ENCODE data around the gene INPP5A. TPM values are rescaled to one million over a fixed set of nuclear protein-coding genes. Genes with fewer than 3 reads are reported as not detected.

Gene INPP5A
- total and polyA plus RNA-seq, 2 donors (not counting 1 experiment from before 2014, with no cell fraction given), result 9.3 to 87.8 TPM

GRCh38 chr10:132774181-132774901 is 236.8 kb downstream of the INPP5A start:
- TF ChIP-seq EZH2 (IDR thresholded peaks at IDR 0.05; ENCODE audit: borderline replicate concordance, insufficient read depth, low read depth, low read length, poor library complexity, severe bottlenecking), result no peak
- TF ChIP-seq, protein P1, sequence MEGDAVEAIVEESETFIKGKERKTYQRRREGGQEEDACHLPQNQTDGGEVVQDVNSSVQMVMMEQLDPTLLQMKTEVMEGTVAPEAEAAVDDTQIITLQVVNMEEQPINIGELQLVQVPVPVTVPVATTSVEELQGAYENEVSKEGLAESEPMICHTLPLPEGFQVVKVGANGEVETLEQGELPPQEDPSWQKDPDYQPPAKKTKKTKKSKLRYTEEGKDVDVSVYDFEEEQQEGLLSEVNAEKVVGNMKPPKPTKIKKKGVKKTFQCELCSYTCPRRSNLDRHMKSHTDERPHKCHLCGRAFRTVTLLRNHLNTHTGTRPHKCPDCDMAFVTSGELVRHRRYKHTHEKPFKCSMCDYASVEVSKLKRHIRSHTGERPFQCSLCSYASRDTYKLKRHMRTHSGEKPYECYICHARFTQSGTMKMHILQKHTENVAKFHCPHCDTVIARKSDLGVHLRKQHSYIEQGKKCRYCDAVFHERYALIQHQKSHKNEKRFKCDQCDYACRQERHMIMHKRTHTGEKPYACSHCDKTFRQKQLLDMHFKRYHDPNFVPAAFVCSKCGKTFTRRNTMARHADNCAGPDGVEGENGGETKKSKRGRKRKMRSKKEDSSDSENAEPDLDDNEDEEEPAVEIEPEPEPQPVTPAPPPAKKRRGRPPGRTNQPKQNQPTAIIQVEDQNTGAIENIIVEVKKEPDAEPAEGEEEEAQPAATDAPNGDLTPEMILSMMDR (IDR thresholded peaks at IDR 0.05), result no peak
- Histone ChIP-seq H3K9me3 (ENCODE audit: control extremely low read depth in 1 of 3, control insufficient read depth in 2 of 3, insufficient read depth in 1 of 3, low read length in 2 of 3) (peaks cover 0 to 28% (median 0%) of the 10 kb centered on the region in 3 donors), H3K9ac (ENCODE audit: low read length) (no peak overlapping the region), H4K20me1 (ENCODE audit: control insufficient read depth, insufficient read depth, low read length, poor library complexity, severe bottlenecking) (peaks cover 36% of the 10 kb centered on the region), H3K4me3 (ENCODE audit: control extremely low read depth in 1 of 5, extremely low read depth in 1 of 5, insufficient read depth in 1 of 5, low read depth in 2 of 5, low read length in 4 of 5) (no peak overlapping the region), H3K4me1 (ENCODE audit: control insufficient read depth in 2 of 2, insufficient read depth in 2 of 2, low read length in 2 of 2) (no peaks in the 10 kb centered on the region), H3K36me3 (replicated peaks in 1 of 2; ENCODE audit: control extremely low read depth in 1 of 2, control insufficient read depth in 1 of 2, extremely low read depth in 1 of 2, insufficient read depth in 2 of 2, low read length in 1 of 2) (peaks cover 0 to 39% of the 10 kb centered on the region in 2 experiments), H3K27me3 (replicated peaks in 1 of 4; ENCODE audit: control extremely low read depth in 1 of 4, control insufficient read depth in 3 of 4, insufficient read depth in 4 of 4, low read length in 3 of 4) (no peaks in the 10 kb centered on the region), H3K79me2 (ENCODE audit: control insufficient read depth, insufficient read depth, low read length) (no peaks in the 10 kb centered on the region), H3K4me2 (replicated peaks; ENCODE audit: low read depth, low read length, poor library complexity, severe bottlenecking) (no peak overlapping the region), H2AFZ (ENCODE audit: insufficient read depth, low read depth, low read length, poor library complexity, severe bottlenecking) (no peak overlapping the region), H3K27ac (ENCODE audit: low read length in 2 of 2) (no peak overlapping the region)
- WGBS (ENCODE audit: insufficient coverage), result 97% methylated on average over 27 of the region's 29 CpGs
- no peaks in the 10 kb centered on the region for H3K4me1 Mint-ChIP-seq
- H3K9me3 Mint-ChIP-seq (ENCODE audit: insufficient read depth), result no peaks in the 10 kb centered on the region
- ChIA-PET CTCF (no interaction called here), POLR2A (no interaction called here)
- intact Hi-C loops (cut with micrococcal nuclease), result no loop called here
- no peak overlapping the region for H3K4me3 Mint-ChIP-seq
- DNase-seq (no peak), ATAC-seq (ENCODE audit: low read depth) (no peak)
- H3K27ac Mint-ChIP-seq, result no peak overlapping the region
- no peaks in the 10 kb centered on the region for H3K27me3 Mint-ChIP-seq
